Gastroesophageal sphincter (tissue), 3 donors: ENCODE data around the gene PCBP3.

Experiments
- CTCF ChIP-seq, 4 experiments: fragments of 200-600 bp in 2 of 4; fragments of 450-650 bp in 2 of 4; sonication (generic) in 1 of 4; IDR thresholded peaks; one replicate each; pipeline ENCODE4 v1.5.1; 2017 to 2019; ENCODE audit warnings: antibody characterized with exemption in 4 of 4, mild to moderate bottlenecking in 2 of 4, moderate library complexity in 2 of 4
- EP300 ChIP-seq: sonication (generic); formaldehyde crosslinking; IDR thresholded peaks from one replicate; pipeline ENCODE4 v1.6.1; 2017; ENCODE audit warnings: antibody characterized with exemption, mild to moderate bottlenecking
- POLR2A ChIP-seq, 2 donors: fragments of 450-650 bp; IDR thresholded peaks; one replicate each; pipeline ENCODE4 v1.6.1; 2017; ENCODE audit warnings: antibody characterized with exemption in 2 of 2, mild to moderate bottlenecking in 2 of 2, moderate library complexity in 1 of 2
- POLR2AphosphoS5 ChIP-seq: sonication (generic); formaldehyde crosslinking; IDR thresholded peaks from one replicate; pipeline ENCODE4 v1.6.1; 2017; ENCODE audit warnings: antibody characterized with exemption

- TF ChIP-seq POLR2AphosphoS5: no peak
- no peak for TF ChIP-seq CTCF (IDR thresholded peaks at IDR 0.05)
- no peak for TF ChIP-seq EP300
- TF ChIP-seq POLR2A (IDR thresholded peaks at IDR 0.05): no peak
Measured at GRCh38 chr21:45934554-45934953, 291.0 kb downstream of the PCBP3 start.
